Thoracic aorta (tissue), 2 donors: Measurements from ENCODE around the gene IGF2R. TPM values are rescaled to one million over a fixed set of nuclear protein-coding genes. Genes with fewer than 3 reads are reported as not detected.
"Not testable (repeated sequence)": the region's sequence is repeated elsewhere in the genome, so short reads cannot be mapped to it uniquely, and the experiment has no call there.

Source experiments
- ATAC-seq: fragments of 150-250 bp; one replicate; pipeline ENCODE4 v1.8.0; 2017; ENCODE audit warnings: low read depth; ENCODE audit not compliant: insufficient number of reproducible peaks, low FRiP score
- DNase-seq: peaks from one replicate; pipeline ENCODE4 v3.0.0-alpha.2; 2020; ENCODE audit warnings: low spot score
- H3K27ac ChIP-seq, 2 donors: fragments of 200-600 bp; sonication (generic); 1 replicate in 1 of 2; 2 replicates in 1 of 2; pipeline ENCODE4 v1.5.1; 2016; ENCODE audit warnings: mild to moderate bottlenecking in 2 of 2, moderate library complexity in 2 of 2
- H3K27me3 ChIP-seq: fragments of 200-600 bp; sonication (generic); replicated peaks from 2 replicates; pipeline ENCODE4 v1.6.0; 2016; ENCODE audit warnings: mild to moderate bottlenecking; ENCODE audit not compliant: insufficient read depth
- H3K36me3 ChIP-seq: fragments of 200-600 bp; sonication (generic); one replicate; pipeline ENCODE4 v1.5.1; 2016
- H3K4me1 ChIP-seq, 2 donors: fragments of 200-600 bp; sonication (generic); 1 replicate in 1 of 2; 2 replicates in 1 of 2; pipeline versions ENCODE4 v1.5.1 to v1.6.0; 2016; ENCODE audit warnings: low read depth in 2 of 2, mild to moderate bottlenecking in 1 of 2; ENCODE audit not compliant: control insufficient read depth in 1 of 2
- H3K4me3 ChIP-seq: fragments of 200-600 bp; sonication (generic); 2 replicates; pipeline ENCODE4 v1.5.1; 2016; ENCODE audit warnings: mild to moderate bottlenecking
- H3K9me3 ChIP-seq: fragments of 200-600 bp; sonication (generic); 2 replicates; pipeline ENCODE4 v1.5.1; 2016
- total RNA-seq, 2 donors: library from RNA; depleted of rRNA; stranded (reverse); fragments of >200 nt; gene quantifications; one replicate each; pipeline versions ENCODE4 v1.1.0 to v1.2.3, GENCODE V29; 2016
- TF ChIP-seq, protein P1 (sequence below): fragments of 200-600 bp; sonication (generic); IDR thresholded peaks from one replicate; pipeline ENCODE4 v1.5.1; 2019; ENCODE audit warnings: antibody characterized with exemption

The IGF2R gene
- total RNA-seq, 2 donors from 2014 or later = 82.2 to 88.4 TPM

DNA sequence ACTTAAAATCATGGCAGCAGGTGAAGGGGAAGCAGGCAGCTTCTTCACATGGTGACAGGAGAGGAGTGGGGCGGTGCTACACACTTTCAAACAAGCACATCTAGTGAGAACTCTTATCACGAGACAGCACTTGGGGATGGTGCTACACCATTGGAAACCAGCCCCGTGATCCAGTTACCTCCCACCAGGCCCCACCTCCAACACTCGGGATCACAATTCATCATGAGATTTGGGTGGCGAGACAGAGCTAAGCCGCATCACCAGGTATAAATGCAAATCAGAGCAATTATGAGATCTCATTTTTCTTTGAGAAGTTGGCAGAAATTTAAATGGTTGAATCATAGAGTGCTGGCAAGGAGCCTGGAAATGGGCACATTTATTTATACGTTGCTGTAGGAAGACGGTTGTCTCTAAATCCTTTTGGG is 31.4 kb downstream of the IGF2R start:
- TF ChIP-seq, protein P1, sequence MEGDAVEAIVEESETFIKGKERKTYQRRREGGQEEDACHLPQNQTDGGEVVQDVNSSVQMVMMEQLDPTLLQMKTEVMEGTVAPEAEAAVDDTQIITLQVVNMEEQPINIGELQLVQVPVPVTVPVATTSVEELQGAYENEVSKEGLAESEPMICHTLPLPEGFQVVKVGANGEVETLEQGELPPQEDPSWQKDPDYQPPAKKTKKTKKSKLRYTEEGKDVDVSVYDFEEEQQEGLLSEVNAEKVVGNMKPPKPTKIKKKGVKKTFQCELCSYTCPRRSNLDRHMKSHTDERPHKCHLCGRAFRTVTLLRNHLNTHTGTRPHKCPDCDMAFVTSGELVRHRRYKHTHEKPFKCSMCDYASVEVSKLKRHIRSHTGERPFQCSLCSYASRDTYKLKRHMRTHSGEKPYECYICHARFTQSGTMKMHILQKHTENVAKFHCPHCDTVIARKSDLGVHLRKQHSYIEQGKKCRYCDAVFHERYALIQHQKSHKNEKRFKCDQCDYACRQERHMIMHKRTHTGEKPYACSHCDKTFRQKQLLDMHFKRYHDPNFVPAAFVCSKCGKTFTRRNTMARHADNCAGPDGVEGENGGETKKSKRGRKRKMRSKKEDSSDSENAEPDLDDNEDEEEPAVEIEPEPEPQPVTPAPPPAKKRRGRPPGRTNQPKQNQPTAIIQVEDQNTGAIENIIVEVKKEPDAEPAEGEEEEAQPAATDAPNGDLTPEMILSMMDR = no peak
- Histone ChIP-seq H3K27me3 (no peaks in the 10 kb centered on the region), H3K4me3 (no peak overlapping the region), H3K4me1 (no peaks in the 10 kb centered on the region), H3K9me3 (no peaks in the 10 kb centered on the region), H3K27ac (no peak overlapping the region), H3K36me3 (no peaks in the 10 kb centered on the region)
- DNase-seq (no peak), ATAC-seq (no peak)

DNA sequence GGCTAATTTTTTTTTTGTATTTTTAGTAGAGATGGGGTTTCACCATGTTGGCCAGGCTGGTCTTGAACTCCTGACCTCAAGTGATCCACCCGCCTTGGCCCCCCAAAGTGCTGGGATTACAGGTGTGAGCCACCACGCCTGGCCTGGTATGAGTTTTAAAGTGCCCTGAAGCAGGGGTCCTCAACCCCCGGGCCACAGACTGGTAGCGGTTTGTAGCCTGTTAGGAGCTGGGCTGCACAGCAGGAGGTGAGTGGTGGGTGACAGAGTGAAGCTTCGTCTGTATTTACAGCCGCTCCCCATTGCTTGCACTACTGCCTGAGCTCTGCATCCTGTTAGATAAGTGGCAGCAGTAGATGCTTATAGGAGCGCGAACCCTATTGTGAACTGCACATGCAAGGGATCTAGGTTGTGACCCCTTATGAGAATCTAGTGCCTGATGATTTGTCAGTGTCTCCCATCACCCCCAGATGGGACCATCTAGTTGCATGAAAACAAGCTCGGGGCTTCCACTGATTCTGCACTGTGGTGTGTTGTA is 32.1 kb downstream of the IGF2R start:
- DNase-seq, ATAC-seq, H3K4me3 ChIP-seq, H3K4me1 ChIP-seq, H3K27me3 ChIP-seq, H3K9me3 ChIP-seq, H3K27ac ChIP-seq, H3K36me3 ChIP-seq: not testable (repeated sequence)

DNA sequence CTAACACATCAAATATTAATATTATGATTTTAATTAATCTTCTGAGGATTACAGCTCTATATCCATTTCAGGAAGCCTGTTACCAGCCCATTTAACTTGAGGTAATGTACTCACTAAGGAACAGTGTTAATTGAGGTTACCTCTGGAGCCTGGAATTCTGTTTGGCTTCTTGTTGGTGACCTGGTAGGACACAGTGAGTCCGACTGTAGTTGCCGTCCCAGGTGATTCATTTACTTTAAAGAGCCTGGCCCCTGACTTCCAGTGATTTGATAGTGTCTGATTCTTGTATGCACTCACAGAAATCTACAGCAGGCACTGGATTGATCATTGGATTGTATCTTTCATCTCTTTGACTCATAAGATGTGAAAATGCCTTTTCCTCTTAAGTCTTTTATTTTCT is 34.0 kb downstream of the IGF2R start:
- Histone ChIP-seq H3K27me3 (no peaks in the 10 kb centered on the region), H3K27ac (no peak overlapping the region), H3K9me3 (no peaks in the 10 kb centered on the region), H3K36me3 (no peaks in the 10 kb centered on the region), H3K4me1 (peaks cover 0 to 8% of the 10 kb centered on the region in 2 donors), H3K4me3 (no peak overlapping the region)
- ATAC-seq = no peak
- TF ChIP-seq, protein P1 = no peak
- no peak for DNase-seq

DNA sequence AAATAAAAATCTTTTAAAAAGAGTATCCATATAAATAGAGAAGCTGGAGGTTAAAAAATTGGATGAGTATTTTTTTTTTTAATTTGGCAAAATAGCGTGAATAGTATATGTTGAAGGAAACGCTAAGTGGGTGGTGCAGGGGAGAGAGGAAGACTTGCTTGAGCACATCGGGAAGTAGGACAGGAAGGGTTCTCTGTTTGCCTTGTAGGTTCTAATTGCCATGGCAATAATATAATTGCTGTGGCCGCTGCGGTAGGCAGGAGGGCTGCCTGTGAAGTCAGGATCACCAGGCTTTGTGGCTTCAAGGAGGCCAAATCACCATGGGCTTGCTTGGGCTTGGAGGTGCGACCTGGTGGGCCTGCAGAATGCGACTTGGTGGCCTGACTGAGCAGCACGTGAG is 35.1 kb downstream of the IGF2R start:
- Histone ChIP-seq H3K4me1 (peaks cover 0 to 11% of the 10 kb centered on the region in 2 donors), H3K27me3 (no peaks in the 10 kb centered on the region), H3K9me3 (no peaks in the 10 kb centered on the region), H3K4me3 (no peak overlapping the region), H3K27ac (no peak overlapping the region), H3K36me3 (no peaks in the 10 kb centered on the region)
- DNase-seq (no peak), ATAC-seq (no peak)
- TF ChIP-seq, protein P1 = no peak

DNA sequence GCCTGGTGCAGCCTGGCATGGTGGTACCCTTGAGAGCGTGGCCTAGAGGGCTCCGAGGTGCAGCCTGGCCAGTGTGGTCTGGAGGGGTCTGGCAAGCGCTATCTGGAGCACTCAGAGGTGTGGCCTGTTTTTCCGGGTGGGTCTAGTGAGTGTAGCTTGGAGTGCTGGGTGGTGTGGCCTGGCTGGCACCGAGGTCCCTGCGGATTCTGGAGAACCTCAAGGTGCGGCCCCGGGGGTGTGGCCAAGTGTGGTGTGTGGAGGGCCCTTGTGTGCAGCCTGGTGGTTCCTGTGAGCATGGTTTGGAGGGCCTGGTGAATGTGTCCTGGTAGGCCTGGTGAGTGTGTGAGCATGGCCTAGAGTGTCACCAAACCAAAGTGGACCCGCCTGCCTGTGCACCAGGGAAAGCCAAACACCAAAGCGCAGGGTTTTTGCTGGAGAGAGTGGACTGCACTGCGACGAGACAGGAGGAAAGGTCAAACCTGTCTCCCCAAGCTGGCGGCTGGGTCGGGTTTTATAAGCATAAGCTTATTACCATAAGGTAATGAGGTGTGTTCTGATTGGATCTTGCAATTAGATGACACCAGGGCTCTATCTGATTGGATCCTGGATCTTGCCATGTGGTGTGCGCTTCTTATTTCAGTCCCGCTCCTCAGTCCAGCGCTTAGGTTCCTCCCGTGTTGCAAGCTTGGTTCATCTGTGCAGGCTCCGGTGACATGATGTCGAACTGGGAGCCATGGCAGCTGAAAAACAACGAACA is 35.7 kb downstream of the IGF2R start:
- no peak for ATAC-seq
- DNase-seq = no peak

More for the DNA sequence above, 35.7 kb downstream of the IGF2R start:
- Histone ChIP-seq H3K27me3 (no peaks in the 10 kb centered on the region), H3K27ac (no peak overlapping the region), H3K9me3 (no peaks in the 10 kb centered on the region), H3K4me1 (peaks cover 0 to 11% of the 10 kb centered on the region in 2 donors), H3K36me3 (no peaks in the 10 kb centered on the region), H3K4me3 (no peak overlapping the region)
- TF ChIP-seq, protein P1 = no peak
